Epithelial cell of esophagus (primary cell): ENCODE data around the gene HMGB2.

Experiments
- DNase-seq: peaks from one replicate; pipeline ENCODE4 v3.0.0; 2010; ENCODE audit warnings: low read depth
- H3K4me3 ChIP-seq: 2 replicates; pipeline ENCODE4 v1.5.1; 2011; ENCODE audit warnings: mild to moderate bottlenecking, low read length, control low read depth
- TF ChIP-seq, protein P1 (sequence below): IDR thresholded peaks from 2 replicates; pipeline ENCODE4 v1.5.1; 2011; ENCODE audit warnings: low read depth, mild to moderate bottlenecking, low read length, control low read depth, inconsistent platforms; ENCODE audit not compliant: insufficient read depth; ENCODE audit errors: missing control alignments

HMGB2 gene

DNA sequence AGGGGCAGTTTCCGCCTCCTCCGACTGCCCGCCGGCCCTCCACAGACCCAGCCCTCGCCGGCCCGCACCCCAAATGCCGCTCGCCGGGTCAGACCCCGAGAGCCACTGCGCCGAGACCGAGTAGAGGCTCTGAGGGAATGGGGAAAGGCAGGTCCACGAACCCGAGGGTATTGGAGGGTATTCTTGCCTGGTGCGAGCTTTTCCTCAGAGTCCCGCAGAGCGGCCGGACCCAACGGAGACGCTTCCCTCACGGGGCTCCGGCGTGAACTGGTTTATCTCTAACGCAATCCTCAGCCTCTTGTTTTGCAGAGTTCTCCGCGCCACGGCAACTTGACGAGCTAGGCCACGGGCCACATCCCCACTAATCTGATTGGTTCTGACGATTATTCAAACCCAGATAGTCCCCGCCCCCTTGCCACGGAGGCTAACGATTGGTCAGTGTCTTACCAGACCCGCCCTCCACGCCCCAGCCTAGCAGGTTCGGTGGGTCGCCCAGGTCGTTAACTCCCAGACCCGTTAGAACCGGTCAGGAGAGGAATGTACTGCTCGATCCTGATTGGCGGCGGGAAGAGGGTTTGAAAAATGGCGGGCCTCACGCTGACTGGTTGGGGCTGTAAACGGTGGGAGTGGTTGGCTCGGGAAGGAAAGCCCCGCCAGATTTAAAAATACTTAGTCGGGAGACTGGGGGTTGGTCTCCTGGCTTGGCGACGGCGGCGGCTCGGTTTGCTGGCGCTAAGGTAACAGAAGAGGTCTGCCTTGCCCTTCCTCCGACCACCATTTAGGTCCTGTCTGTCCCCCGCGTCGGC lies at the start of gene HMGB2:
TSS of gene HMGB2 (minus strand) at position 274 of the 806 bp plus-strand sequence. CDS start 709 bp downstream, outside the sequence.
- peak; percentile 100 for DNase-seq
- H3K4me3 ChIP-seq: peak within 1 kb of the TSS; percentile 96
- TF ChIP-seq, protein P1, sequence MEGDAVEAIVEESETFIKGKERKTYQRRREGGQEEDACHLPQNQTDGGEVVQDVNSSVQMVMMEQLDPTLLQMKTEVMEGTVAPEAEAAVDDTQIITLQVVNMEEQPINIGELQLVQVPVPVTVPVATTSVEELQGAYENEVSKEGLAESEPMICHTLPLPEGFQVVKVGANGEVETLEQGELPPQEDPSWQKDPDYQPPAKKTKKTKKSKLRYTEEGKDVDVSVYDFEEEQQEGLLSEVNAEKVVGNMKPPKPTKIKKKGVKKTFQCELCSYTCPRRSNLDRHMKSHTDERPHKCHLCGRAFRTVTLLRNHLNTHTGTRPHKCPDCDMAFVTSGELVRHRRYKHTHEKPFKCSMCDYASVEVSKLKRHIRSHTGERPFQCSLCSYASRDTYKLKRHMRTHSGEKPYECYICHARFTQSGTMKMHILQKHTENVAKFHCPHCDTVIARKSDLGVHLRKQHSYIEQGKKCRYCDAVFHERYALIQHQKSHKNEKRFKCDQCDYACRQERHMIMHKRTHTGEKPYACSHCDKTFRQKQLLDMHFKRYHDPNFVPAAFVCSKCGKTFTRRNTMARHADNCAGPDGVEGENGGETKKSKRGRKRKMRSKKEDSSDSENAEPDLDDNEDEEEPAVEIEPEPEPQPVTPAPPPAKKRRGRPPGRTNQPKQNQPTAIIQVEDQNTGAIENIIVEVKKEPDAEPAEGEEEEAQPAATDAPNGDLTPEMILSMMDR: no peak

DNA sequence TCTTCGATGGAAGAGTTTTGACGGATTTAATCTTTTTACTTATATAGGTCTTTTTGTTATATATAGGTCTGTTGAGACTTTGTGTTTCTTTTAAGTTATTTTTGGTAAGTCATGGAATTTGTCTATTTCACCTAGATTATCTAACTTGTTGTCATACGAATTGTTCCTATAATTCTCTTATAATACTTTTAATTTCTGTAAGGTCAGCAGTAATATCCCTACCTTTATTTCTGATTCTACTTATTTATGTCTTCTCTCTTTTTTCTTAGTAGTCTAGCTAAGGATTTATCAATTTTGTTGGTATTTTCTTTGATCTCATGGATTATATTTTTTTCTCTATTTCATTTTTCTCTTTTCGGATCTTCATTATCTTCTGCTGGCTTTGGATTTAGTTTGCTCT lies 48.2 kb upstream of the HMGB2 start:
- TF ChIP-seq, protein P1: no peak
- no peak for DNase-seq
- H3K4me3 ChIP-seq: no peak overlapping the region

DNA sequence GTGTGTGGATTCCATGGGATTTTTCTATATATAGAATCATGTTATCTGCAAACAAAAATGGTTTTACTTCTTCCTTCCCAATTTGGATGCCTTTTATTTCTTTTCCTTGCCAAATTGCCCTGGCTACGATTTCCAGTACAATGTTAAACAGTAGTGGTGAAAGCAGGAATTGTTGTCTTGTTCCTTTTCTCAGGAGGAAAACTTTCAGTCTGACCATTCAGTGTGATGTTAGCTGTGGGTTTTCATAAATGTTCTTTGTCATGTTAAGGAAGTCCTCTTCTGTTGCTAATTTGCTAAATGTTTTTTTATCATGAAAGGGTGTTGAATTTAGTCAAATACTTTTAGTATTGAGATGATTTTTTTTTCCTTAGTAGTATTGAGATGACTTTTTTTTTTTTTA lies 47.5 kb upstream of the HMGB2 start:
- TF ChIP-seq, protein P1: no peak
- no peak overlapping the region for H3K4me3 ChIP-seq
- no peak for DNase-seq

DNA sequence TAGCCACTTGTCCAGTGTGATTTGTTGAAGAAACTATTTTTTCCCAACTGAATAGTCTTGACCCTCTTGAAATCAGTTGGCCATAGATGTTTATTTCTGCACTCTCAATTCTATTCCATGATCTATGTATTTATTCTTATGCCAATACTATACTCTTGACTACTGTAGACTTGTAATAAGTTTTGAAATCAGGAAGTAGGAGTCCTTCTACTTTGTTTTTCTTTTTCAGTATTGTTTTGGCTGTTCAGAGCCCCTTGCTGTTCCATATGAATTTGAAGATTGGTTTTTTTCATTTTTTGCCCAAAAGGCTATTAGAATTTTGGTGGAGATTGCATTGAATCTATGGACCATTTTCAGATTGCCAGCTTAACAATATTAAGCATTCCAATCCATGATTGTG lies 46.8 kb upstream of the HMGB2 start:
- TF ChIP-seq, protein P1: no peak
- no peak for DNase-seq

DNA sequence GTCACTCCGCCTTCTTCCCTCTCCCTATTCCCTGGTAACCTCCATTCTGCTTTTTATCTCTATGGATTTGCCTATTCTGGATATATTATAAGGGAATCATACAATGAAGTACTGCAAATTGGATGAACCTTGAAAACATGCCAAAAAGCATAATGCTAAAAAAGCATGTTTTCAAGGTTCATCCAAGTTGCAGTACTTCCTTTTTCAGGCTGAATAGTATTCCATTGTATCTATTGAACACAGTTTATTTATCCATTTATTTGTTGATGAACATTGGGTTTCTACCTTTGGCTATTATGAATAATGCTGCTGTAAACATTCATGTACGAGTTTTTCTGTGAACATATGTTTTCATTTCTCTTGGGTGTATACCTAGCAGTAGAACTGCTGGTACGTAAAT lies 45.8 kb upstream of the HMGB2 start:
- no peak overlapping the region for H3K4me3 ChIP-seq
- no peak for DNase-seq
- TF ChIP-seq, protein P1: no peak

More for the DNA sequence above, 46.8 kb upstream of the HMGB2 start:
- no peak overlapping the region for H3K4me3 ChIP-seq

DNA sequence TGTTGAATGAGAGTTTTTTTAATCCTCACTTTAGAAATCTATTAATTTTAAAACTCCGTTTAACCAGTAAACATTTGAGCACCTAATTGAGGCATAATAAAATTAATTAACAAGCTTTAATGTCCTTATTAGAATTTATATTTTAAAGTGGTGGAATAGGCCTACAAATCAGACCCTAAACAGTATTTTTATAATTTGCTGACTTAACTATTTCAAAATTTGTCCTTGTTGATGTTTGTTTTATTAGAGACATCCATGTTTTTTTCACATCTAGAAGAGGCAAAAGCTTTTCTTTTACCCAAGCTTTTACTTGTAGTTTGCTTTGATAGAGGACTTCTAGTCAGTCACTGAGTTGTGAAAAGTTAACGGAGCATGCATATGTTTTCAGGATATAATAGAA lies 40.4 kb upstream of the HMGB2 start:
- DNase-seq: no peak
- TF ChIP-seq, protein P1: no peak
- no peak overlapping the region for H3K4me3 ChIP-seq
